Activated T-helper 1 cell treated with Interleukin-2 at 50 U/mL for 16 hours (primary cell): ENCODE data around the gene ATP4A.

Source experiments
- DNase-seq: peaks from one replicate; pipeline ENCODE4 v3.0.0-alpha.2; 2020; ENCODE audit warnings: low read depth

ATP4A gene

DNA sequence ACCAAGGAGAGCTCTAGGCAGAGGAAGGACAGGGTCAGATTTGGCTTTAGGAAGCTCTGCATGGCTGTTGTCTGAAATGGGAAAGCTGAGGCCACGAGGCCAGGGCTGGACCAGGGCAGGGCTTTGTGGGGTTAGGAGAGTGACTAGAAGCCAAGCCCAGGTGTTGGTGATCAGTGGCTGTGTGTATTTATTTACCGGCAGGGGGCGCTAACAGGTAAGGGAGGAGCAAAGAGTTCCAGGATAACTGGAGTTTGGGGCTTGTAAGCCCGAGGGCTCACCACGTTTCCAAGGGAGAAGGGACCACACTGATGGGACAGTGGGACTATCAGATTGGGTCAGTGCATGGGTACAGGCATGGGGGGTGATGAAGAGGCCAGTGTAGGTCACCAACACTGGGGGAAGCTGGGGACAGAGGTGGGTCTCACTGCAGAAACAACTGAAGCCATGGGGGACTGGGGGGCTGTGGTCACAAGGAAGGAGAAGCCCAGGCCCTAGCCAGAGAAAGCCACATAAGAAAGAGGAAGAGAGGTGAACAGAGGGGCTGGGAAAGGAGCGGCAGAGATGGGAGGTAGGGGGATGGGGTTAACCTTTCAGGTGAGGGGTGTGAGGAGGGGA is 14.2 kb downstream of the ATP4A start:
- peak; percentile 31 for DNase-seq

DNA sequence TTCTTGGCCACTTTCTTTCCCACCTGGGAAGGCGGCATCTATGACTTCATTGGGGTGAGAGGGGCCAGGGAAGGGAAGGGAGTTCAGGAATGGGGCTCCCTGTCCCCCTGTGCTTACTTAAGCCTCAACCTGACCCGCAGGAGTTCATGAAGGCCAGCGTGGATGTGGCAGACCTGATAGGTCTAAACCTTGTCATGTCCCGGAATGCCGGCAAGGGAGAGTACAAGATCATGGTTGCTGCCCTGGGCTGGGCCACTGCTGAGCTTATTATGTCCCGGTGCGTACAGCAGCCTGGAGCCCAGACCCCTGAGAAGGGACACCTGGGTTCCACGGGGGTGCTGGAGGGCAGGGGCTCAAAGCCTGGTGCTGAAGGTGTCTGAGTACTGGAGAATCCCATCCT is 16.9 kb downstream of the ATP4A start:
- DNase-seq: no peak

DNA sequence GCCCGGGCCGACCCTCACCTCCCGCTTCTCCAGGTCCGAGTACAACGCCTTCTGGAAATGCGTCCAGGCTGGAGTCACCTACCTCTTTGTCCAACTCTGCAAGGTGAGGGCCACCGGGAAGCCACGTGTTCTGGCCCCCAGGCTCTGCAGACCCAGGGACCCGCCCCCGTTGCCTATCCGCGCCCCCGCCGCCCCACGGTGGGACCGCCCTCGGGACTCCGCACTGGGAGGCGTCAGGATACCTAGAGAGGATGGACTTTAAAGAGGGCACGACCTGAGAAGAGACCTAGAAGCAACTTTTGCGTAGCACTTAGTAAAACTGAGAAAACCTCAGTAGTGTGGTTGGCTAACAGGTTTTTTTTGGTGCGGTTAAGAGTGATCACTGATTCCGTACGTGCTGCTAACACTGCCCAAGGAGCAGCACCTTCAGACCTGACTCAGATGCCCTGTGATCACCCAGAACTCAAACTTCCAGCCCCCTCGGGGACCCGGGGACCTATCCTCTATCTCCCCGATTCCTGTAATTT is 17.5 kb downstream of the ATP4A start:
- peak; percentile 17 for DNase-seq

DNA sequence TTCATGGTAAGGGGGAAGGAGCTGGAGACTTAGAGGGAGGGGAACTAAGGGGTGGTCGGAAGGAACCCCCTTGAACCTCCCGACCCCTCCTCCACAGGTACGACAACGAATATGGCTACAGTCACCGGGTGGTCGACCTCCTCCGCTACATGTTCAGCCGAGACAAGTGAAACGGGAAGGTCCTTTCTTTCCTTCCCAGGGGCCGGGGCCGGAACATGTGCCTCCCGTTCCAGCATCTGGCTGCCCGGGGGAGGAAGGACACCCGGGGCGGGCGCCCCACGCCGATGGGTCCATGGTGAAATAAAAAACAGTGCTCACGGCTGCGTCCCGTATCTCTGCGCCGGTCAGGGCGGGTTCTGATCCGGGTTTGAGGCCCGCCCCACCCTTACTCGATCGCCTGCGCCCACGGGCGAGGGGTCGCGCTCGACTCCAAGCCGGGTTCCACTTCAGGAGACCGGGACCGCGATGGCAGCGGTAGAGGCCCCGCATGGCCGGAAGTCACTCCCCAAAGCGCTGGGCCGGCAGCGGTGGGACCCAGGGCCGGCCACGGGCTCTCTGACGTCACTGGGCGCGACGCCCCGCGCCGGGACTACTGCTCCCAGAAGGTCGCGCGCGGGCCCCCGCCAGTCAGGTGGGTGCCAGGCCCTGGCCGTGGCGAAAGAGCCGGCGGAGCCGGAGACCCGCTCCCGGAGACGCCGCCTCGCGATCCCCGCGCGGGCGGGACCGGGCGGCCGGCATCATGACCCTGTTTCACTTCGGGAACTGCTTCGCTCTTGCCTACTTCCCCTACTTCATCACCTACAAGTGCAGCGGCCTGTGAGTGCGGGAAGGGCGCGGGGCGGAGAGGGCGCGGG is 18.2 kb downstream of the ATP4A start, which contains the start of gene TMEM147:
Gene TMEM147 (plus strand): TSS at position 626 of the 854 bp plus-strand sequence. CDS start 114 bp downstream, at position 740.
- DNase-seq: peak; percentile 66

DNA sequence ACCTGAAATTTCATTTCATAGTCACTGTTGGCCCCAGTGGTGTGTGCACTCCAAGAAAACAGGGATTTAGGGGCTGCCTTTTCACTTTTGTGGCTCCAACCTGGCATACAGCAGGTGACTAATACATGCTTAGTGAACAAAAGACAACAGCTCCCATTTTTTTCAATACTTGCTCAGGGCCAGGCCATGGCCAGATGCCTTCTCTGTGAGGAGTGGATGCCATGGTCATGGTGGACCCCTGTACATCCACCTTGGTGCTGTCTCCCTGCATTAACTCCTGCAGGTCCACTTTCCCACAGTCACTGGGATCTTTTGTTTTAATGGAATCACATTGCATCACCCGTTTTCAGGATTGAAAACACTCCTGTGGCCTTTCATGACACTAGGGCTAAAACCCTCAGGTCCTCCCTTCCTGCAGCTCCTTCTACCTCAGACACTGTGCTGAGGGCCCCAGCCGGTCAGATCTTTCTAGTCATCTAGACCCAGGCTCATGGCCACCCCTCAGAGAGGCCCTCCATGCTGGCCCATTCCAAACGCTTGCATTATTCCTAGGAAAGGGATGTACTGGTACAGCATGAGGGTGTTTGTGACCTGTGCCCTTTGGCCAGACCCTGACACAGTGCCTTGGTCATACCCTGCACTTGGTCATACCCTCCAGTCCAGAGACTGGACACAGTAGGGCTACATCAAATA is 19.2 kb downstream of the ATP4A start:
- DNase-seq: no peak

DNA sequence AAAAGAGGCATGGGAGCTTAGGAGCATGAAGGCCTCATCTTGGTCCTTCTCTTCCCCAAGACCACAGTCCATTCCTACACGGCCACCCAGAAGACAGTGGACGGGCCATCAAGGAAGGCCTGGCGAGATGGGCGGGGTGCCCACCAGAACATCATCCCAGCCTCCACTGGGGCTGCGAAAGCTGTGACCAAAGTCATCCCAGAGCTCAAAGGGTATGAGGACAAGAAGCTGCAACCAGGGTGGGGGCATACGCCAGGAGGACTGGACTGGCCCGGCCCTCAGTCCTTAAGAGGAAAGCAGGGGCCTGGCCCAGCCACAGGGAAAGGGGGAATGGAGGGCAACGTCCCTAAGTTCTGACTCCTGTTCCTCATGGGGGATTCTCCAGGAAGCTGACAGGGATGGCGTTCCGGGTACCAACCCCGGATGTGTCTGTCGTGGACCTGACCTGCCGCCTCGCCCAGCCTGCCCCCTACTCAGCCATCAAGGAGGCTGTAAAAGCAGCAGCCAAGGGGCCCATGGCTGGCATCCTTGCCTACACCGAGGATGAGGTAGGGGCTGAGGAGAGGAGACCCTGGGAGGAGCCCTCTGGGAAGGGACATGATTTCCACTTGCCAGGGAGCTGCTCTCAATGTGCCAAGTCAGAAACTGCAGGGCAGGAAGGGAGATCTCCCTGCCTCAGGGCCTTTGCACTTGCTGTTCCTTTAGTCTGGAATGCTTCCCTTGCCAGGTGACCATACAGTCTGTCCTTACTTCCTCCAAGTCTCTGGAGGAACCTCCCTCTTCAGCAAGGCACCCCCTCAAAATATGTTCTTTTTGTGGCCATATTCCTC is 20.0 kb downstream of the ATP4A start:
- DNase-seq: no peak

DNA sequence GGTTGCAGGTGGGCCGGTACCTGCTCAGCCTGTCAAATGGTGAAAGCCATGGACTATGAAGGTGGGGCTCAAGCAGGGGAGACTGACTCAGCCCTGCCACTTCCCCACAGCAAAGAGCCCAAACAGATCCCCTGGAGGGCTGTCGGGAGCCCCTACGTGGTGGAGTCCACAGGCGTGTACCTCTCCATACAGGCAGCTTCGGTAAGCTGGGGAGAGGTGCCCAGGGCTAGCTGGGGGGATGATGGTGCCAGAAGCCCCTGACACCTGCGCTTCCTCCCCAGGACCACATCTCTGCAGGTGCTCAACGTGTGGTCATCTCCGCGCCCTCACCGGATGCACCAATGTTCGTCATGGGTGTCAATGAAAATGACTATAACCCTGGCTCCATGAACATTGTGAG is 21.2 kb downstream of the ATP4A start:
- no peak for DNase-seq

DNA sequence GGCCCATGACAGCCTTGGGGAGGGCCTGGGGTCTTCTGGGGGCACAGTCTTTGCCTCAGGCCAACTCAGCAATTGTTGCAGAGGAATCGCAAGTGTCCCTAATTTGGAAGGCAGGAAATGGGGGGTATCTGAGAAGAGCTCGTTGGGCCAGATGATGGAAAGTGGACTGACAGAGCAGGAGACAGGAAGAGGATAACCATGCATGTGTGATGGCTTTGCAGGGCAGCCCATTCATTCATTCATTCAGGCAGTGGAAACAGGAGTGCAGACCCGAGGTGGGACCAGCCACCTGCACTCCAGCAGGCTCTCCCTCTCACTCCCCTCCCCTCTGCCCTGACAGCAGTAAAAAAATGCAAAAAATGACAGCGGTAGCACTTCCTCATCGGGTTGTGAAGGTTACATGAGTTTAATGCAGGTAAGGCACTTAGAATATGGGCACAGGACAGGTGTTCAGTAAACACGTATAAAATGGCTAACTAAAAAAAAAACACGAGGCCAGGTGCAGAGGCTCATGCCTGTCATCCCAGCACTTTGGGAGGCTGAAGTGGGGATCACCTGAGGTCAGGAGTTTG is 23.0 kb downstream of the ATP4A start:
- DNase-seq: no peak

DNA sequence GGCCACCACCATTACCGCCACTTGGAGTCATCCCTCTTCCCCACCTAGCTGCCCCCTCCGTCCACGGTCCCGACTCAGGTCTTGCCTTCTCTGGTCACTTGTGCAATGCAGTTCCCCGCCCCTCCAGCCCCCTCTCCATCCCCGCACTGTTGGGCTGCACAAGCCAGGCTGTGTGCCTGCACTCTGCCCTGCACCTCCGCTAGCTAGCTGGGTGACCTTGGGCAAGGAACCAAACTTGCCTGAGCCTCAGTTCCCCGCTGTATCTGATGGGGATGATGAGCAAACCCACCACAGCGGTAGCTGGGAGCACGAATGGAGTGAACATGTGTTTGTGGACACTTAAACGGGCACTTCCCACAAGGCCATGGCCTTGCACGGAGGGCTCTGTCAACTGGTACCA is 23.6 kb downstream of the ATP4A start:
- no peak for DNase-seq

DNA sequence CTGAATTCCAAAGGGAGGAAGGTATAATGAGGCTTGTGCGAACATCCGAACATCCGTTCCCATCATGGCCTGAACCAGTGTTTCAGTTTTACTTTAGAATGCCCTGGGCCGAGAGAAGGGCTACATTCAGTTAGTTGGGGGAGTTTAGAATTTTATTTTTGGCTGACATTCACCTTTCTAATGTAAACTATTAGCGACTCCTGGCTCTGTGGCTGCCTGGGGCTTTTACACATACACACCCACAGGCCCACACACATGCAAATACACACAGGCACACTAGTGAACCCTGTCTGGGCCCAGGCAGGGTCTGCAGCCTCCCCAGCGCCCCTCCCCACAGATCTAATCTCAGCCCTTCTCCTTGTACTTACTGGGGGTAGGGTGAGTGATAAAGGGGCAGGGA is 24.1 kb downstream of the ATP4A start:
- DNase-seq: no peak

DNA sequence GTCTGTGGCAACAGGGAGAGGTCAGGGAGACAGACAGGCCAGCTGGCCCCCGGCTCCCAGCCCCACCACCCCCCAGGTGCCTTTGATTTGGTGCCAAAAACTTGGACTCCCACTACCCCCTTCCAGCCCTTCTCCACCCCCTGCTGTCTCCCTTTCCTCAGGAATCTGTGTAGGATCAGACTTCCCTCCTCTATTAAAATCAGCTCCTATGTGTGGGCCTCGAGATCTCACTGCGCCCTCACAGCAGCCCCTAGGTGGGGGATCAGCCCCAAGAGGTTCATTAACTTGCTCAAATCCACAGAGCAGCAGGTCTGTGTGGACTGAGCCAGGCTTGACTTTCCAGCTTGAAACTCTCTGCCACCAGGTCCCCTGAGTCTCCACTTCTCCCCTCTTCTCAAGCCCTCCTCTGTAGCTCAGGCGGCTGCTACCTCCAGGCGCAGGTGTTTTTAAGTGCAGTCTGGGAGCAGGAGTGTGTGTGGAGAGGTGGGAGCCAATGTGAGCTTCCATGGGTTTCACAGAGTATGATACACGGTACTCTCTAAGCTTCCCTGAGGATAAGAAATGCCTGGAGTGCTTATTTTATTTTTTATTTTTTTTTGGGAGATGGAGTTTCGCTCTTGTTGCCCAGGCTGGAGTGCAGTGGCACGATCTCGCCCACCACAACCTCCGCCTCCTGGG is 28.5 kb downstream of the ATP4A start:
- DNase-seq: no peak

DNA sequence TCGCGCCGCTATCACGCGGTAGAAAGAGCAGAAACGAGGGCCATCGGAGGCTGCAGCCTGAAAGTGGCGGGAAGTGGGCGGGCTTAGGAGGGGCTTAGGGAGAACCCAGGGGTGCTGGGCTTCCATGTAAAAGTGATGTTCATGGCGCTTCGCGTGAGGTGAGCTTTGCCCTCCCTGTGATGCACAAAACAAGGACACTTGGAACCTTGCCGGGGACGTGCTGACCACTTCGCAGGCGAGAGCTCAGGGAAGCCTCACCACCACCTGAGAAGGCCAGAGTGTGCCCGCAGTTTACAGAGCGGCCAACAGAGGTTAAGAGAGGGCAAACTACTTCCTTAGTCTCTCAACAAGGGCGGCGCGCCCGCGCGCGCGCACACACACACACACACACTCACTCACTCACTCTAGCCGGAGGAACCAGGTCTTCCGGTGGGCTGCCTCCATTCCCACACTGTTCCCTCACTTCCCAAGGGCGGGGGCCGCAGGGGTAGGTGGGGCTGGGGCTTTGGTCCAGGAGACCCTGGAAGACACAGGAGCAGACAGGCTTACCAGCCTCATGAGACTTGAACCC is 29.6 kb downstream of the ATP4A start:
- DNase-seq: no peak

DNA sequence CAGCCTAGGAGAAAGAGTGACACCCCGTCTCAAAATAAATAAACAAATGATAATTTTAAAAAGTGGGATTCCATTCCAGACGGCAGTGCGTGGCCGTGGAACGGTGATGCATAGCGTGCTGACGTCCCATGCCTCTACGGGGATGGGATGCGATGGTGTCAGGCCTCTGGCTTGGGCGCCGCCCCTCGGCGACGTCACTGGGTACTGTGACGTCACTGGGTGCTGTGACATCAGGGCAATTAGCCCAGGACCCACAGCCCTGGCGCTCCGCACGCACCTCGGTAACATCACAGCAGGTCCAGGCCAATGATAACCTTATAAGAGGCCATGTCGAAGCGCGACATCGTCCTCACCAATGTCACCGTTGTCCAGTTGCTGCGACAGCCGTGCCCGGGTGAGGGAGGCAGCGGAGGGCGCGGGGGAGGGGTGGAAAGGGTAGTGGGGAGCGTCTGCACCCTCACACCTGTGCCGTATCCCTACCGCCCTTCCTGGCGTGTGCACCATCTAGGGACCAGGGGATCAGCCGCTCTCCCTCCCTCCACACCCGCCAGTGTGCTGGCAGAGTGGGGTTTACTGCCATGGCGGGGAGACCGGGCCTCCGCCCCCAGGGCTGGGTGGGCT is 30.1 kb downstream of the ATP4A start, which contains the start of gene GAPDHS:
Gene GAPDHS (plus strand): TSS at position 256 of the 621 bp plus-strand sequence. CDS start 72 bp downstream, at position 328.
- no peak for DNase-seq

DNA sequence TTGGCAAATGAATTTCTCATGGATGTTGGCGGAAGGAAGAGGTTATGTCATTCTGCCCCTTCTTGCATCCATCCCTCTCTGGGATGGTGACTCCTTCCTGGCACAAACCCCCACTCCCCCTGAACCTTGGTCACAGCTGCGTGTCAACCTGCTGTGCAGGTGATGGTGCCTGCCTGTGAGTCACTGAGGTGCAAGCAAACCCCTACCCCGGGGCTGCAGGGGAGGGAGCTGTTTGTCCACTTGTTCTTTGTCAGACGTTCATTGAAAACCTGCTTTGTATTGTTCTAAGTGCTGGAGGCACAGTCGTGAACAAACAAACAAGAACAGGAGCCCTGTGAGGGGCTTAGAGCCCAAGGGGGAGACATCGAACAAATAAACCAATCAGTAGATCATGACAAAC is 32.2 kb downstream of the ATP4A start:
- DNase-seq: no peak

DNA sequence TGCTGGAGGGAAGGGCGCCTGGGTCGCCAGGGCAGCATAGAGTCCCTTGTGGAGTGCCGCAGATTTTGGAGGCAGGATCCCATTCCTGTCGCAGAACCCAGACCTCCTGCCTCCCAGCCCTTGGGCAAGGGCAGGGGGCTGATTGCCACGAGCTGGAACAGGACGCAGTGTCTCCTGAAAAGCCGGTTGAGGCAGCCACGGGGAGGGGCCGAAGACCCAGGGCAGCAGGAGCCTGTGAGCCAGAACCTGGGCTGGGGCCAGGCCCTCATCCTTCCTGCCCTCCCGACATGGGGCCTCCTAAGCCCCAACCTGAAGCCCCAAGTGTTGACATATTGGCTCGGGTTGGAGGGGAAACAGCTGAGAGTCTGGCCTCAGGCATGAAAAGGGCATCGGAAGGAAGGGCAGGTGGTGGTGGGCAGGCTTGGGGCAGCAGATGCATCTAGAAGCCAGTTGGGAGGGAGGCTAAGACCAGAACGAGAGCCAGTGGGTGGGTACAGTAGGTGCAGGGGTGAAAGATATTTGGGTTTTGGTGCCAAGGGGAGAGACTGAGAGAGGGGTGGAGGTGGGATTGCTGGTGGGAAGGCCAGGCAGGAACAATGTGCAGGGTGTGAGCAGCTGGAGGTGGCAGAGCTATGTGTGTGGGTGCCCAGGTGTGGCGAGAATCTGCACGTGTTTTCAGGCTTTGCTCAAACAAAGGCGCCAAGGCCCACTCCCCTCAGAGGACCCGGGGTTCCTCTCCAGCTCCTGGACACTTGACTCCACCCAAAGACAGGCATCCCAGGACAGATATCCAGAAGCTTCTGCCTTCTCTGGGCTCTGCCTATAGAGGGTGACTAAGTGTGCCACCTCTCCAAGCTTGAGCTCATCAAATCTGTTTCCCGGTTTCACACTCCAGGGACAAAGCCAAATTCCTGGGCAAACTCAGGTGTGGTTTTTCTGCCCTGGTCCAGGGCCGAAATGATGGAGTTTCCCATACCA is 33.9 kb downstream of the ATP4A start:
- no peak for DNase-seq

DNA sequence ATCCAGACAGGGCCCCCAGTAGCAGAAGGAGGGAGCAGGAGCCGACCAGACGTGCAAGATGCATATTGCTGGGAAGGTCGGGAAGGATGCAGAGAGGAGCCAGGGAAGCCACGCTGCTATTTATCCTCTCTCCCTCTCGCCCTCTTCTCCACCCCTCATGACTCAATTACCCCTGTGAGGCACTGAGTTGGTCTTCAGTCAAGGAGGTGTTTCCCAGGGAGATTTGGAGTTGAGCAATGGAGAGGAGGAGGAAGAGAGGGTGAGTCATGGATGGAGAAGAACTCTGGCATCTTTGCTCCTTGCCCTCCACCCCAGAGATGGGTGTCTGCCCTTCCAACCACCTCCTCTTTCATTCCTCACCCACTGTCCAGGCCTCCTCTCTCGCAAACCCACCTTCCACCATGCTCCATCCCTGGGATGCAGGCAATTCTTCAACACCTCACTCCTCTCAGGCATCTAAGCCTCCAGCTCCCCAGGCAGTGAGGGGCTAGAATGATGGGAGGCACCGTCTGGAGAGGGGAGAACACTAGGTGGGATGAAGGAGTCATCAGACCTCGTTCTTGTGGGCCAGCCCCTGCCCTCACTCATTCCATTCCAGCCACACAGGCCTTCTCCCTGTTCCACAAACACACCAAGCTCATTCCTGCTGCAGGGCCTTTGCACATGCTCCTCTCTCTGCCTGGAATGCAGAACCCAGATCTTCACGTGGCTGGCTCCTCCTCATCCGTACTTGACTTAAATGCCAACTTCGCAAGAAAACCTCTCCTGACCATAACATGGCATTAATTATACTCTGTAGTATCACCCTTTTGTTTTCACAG is 35.0 kb downstream of the ATP4A start, which contains the start of gene SBSN:
Gene SBSN (minus strand): TSS at position 94 of the 821 bp plus-strand sequence. CDS start 30 bp downstream, at position 64.
- no peak for DNase-seq

DNA sequence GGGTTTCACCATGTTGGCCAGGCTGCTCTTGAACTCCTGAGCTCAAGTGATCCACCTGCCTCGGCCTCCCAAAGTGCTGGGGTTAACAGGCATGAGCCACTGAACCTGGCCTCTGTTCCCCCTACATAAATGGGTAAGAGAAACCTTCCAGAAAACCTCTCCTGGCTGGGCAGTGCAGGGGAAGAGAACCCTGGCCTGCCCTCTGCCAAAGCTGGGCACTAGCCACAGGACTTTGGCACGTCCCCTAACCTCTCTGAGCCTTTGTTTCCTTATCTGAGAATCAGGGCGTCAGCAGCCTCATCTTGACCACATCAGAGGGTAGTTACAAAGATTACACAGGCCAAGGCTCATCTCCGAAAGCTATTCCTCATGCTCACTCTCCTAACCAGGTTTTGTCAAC is 37.6 kb downstream of the ATP4A start:
- no peak for DNase-seq
